Neutrophil (primary cell): ENCODE results near the gene PRDM16.

Experiments used
- H3K27ac ChIP-seq: fragments of 200-600 bp; sonication (generic); 2 replicates; pipeline ENCODE4 v1.5.1; 2016; ENCODE audit warnings: mild to moderate bottlenecking, moderate library complexity
- H3K27me3 ChIP-seq: fragments of 200-600 bp; sonication (generic); 2 replicates; pipeline ENCODE4 v1.6.0; 2016; ENCODE audit warnings: mild to moderate bottlenecking
- H3K36me3 ChIP-seq: fragments of 200-600 bp; sonication (generic); 2 replicates; pipeline ENCODE4 v1.5.1; 2017
- H3K4me1 ChIP-seq, 2 experiments: fragments of 200-600 bp in 1 of 2; sonication (generic) in 1 of 2; 1 replicate in 1 of 2; 2 replicates in 1 of 2; pipeline versions ENCODE4 v1.5.1 to v1.6.1; 2013 to 2016; ENCODE audit warnings: low read depth in 1 of 2, low read length in 1 of 2, mild to moderate bottlenecking in 1 of 2, moderate library complexity in 1 of 2; ENCODE audit not compliant: control insufficient read depth in 1 of 2, insufficient read depth in 1 of 2
- H3K4me3 ChIP-seq, 2 experiments: fragments of 200-600 bp in 1 of 2; sonication (generic) in 1 of 2; 1 replicate in 1 of 2; 2 replicates in 1 of 2; pipeline ENCODE4 v1.5.1; 2013 to 2016; ENCODE audit warnings: low read depth in 1 of 2, low read length in 1 of 2, mild to moderate bottlenecking in 1 of 2, moderate library complexity in 1 of 2
- H3K9me3 ChIP-seq: fragments of 200-600 bp; sonication (generic); 2 replicates; pipeline ENCODE4 v1.5.1; 2016
- CTCF ChIP-seq: fragments of 200-600 bp; sonication (generic); IDR thresholded peaks from 2 replicates; pipeline ENCODE4 v1.5.1; 2016; ENCODE audit warnings: antibody characterized with exemption

PRDM16 gene

GRCh38 chr1:3172431-3173380 lies 103.7 kb downstream of the PRDM16 start:
- Histone ChIP-seq H3K36me3 (no peaks in the 10 kb centered on the region), H3K9me3 (no peaks in the 10 kb centered on the region), H3K4me1 (no peaks in the 10 kb centered on the region), H3K27me3 (peaks cover 85% of the 10 kb centered on the region), H3K27ac (no peak overlapping the region), H3K4me3 (no peak overlapping the region)
- TF ChIP-seq CTCF, result no peak

- H3K4me3 ChIP-seq, result no peak overlapping the region
- no peak overlapping the region for H3K27ac ChIP-seq
- no peaks in the 10 kb centered on the region for H3K9me3 ChIP-seq
- H3K4me1 ChIP-seq, result no peaks in the 10 kb centered on the region
- TF ChIP-seq CTCF, result no peak
- no peaks in the 10 kb centered on the region for H3K36me3 ChIP-seq
- H3K27me3 ChIP-seq, result peaks cover 83% of the 10 kb centered on the region
Measured at GRCh38 chr1:3173381-3173980, 104.5 kb downstream of the PRDM16 start.

- TF ChIP-seq CTCF, result no peak
- Histone ChIP-seq H3K9me3 (no peaks in the 10 kb centered on the region), H3K36me3 (no peaks in the 10 kb centered on the region), H3K4me1 (no peaks in the 10 kb centered on the region), H3K4me3 (no peak overlapping the region), H3K27me3 (peaks cover 71% of the 10 kb centered on the region), H3K27ac (no peak overlapping the region)
Measured at GRCh38 chr1:3174487-3175247, 105.7 kb downstream of the PRDM16 start.

GRCh38 chr1:3175486-3175885 lies 106.5 kb downstream of the PRDM16 start:
- no peaks in the 10 kb centered on the region for H3K9me3 ChIP-seq
- no peak for TF ChIP-seq CTCF
- H3K27ac ChIP-seq, result no peak overlapping the region
- no peak overlapping the region for H3K4me3 ChIP-seq
- H3K4me1 ChIP-seq, result no peaks in the 10 kb centered on the region
- peaks cover 63% of the 10 kb centered on the region for H3K27me3 ChIP-seq
- no peaks in the 10 kb centered on the region for H3K36me3 ChIP-seq

- Histone ChIP-seq H3K36me3 (no peaks in the 10 kb centered on the region), H3K9me3 (no peaks in the 10 kb centered on the region), H3K4me1 (no peaks in the 10 kb centered on the region)
Measured at GRCh38 chr1:3176028-3176427, 107.0 kb downstream of the PRDM16 start.

More at GRCh38 chr1:3176028-3176427, 107.0 kb downstream of the PRDM16 start:
- no peak overlapping the region for H3K4me3 ChIP-seq
- no peak overlapping the region for H3K27ac ChIP-seq
- no peak for TF ChIP-seq CTCF
- H3K27me3 ChIP-seq, result peaks cover 58% of the 10 kb centered on the region
